SK-N-SH treated with all-trans-retinoic acid at 6 μM for 48 hours (cell line): ENCODE results near the gene FAM135A.
"Not testable (repeated sequence)": the region's sequence is repeated elsewhere in the genome, so short reads cannot be mapped to it uniquely, and the experiment has no call there.

Source experiments
- ZNF8 ChIP-seq: fragments of 450-650 bp; formaldehyde crosslinking; IDR thresholded peaks from 2 replicates; pipeline ENCODE4 v1.5.0; 2020; ENCODE audit warnings: mild to moderate bottlenecking, moderate library complexity
- TF ChIP-seq, protein P1 (sequence below): fragments of 250-450 bp; sonication (Bioruptor Pico); IDR thresholded peaks from 2 replicates; pipeline ENCODE4 v1.8.0; 2020; ENCODE audit warnings: mild to moderate bottlenecking, moderate library complexity, borderline replicate concordance

DNA sequence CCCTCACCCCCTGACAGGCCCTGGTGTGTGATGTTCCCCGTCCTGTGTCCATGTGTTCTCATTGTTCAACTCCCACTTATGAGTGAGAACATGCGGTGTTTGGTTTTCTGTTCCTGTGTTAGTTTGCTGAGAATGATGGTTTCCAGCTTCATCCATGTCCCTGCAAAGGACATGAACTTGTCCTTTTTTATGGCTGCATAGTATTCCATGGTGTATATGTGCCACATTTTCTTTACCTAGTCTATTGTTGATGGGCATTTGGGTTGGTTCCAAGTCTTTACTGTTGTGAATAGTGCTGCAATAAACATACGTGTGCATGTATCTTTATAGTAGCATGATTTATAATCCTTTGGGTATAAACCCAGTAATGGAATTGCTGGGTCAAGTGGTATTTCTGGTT, 82.5 kb downstream of the FAM135A start:
- TF ChIP-seq ZNF8 (CRISPR knock-in tag), result not testable (repeated sequence)
- TF ChIP-seq, protein P1, sequence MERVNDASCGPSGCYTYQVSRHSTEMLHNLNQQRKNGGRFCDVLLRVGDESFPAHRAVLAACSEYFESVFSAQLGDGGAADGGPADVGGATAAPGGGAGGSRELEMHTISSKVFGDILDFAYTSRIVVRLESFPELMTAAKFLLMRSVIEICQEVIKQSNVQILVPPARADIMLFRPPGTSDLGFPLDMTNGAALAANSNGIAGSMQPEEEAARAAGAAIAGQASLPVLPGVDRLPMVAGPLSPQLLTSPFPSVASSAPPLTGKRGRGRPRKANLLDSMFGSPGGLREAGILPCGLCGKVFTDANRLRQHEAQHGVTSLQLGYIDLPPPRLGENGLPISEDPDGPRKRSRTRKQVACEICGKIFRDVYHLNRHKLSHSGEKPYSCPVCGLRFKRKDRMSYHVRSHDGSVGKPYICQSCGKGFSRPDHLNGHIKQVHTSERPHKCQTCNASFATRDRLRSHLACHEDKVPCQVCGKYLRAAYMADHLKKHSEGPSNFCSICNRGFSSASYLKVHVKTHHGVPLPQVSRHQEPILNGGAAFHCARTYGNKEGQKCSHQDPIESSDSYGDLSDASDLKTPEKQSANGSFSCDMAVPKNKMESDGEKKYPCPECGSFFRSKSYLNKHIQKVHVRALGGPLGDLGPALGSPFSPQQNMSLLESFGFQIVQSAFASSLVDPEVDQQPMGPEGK, result not testable (repeated sequence)
